GM18502 (cell line): ENCODE results near the gene ERICH6B.

Experiments
- ATAC-seq: cut with Tn5 transposase; IDR thresholded peaks from one replicate; pipeline ENCODE4 v1.9.1; 2021; ENCODE audit warnings: mild to moderate bottlenecking; ENCODE audit not compliant: unreplicated experiment, poor library complexity

The ERICH6B gene

DNA sequence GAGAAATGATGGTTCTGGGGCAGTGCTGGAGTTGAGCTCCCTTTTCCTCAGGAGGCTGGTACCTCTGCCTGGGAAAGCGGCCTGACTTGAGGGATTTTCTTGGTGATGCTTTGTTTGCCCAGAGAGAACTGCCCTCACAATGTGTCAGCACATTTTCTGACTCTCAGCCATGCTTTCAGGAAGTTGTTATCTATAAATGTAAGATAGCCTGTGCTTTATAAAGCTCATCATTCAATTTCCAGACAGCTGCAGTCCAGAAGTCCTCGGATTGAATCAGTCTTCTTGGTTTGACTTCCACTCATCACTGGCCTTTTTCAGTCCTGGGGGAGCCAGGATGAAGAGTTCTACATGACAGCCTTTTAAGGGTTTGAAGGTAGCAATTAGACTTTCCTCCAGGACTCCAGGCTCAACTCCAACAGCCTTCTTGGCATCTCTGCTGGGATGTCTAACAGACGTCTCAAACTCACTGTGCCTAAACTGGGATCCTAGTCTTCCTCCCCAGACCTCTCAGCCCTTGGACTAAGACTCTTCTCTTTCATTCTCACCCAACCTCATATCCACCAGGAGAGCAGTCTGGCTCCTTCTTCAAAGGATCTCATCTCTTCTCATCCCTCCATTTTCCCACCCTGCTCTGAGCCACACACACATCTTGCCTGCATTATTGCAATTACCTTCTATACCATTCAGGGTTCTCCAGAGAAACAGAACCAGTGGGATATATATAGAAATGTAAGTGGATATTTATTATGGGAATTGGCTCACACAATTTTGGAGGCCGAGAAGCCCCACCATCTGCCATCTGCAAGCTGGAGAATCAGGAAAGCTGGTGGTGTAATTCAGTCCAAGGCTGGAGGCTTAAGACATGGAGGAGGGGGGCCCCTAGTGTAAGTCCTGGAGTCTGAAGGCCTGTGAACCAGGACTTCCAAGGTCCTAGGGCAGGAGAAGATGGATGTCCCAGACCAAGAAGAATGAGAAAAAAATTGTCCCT, 13.1 kb downstream of the ERICH6B start:
- no peak for ATAC-seq

DNA sequence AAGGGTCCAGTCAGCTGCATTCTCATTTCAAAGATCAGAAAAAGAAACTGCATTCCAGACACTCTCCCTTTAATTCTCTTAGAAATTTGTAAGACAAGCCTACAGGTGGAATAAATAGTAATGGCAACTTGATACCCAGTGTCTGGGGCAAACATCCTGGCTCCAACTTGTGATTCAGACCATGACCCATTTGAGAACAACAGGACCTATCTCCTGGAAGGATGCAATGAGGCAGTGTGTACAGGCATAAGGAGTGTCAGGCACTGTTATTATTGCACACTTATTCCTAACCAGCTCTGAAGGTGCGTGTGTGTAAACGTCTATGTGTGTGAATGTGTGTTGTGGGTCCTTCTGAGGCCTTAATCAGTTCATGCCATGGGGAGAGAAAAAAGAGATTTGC, 13.9 kb downstream of the ERICH6B start:
- no peak for ATAC-seq

DNA sequence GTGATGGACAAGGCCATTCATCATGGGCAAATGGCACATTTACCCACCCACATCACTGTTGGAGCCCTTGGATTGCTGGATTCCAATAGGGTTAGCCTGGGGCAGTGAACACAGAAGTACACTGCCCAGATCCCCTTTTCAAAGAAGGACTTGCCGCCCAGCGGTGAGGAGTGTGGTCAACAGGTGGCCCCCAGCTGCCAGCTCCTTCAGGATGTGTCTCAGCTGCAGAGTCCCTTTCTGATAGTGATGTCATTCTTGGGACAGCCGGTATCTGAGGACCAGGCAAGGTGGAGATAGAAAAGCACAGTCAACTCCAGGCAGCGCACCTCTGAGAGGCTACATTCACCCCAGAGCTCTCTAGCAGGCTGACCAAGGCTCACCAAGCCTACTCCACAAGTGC, 16.9 kb downstream of the ERICH6B start:
- no peak for ATAC-seq

DNA sequence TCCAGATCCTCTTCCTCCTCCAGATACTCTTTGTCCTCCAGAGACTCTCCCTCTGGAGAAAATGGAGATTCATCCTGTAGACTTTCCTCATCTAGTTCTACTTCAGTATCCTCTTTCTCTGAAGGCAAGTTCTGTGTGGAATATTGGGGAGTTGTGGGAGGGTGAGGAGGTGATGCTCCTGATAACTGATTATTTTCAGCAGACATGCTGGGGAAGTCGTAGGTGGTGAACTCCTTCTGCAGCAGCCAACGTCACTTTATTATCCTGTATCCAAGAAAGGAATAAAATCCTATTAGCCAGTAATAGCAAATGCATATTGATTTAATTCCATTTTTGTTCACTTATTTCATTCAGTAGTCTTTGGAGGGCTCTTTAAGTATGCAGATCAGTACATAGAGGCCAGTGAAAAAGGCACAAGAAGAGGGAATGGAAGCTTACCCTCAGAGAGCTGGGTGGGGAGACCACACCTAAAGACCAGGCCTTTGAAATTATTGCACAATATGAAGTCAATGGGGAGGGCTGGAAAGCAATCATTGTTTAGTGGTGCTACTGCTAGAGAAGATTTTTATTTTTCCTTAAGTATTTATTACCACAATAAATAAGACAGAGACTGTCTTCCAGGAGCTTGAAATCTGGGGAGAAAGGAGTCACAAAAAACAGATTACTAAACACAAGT, 18.6 kb downstream of the ERICH6B start:
- ATAC-seq: no peak

DNA sequence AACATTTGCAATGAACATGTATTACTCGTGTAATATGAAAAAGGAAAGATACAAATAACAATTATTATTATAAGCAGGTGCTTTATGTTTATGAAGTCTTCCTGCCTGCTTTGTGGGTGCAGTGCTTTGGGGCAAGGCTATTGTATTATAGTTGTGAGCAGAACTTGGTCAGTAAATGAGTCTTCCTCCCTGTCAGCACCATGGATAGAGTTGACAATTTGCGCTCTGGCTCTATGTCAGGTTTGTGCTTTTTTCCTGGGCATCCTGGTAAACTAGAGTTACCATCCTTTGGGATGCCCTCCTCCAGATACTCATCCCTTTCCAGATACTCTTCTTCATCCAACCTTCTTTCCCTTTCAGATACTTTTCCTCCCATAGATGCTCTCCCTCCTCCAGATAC, 19.6 kb downstream of the ERICH6B start:
- no peak for ATAC-seq

DNA sequence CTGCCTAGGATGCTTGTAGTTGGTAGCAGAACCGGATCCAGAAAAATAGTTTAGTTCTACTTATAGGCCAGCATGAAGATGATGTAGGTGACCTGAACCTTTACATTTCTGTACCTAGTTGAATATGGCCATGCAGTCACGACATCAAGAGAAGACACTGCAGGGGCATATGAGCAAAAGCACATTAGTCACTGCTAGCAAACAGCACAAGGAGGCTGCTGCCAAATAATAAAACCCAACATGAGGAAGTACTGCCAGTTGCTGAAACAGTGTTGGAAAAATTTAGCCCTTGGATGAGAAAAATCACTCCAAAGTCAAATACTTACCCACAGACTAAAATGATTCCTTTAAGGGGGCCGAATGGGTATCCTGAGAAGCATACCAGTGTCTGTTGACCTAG, 20.8 kb downstream of the ERICH6B start:
- no peak for ATAC-seq

DNA sequence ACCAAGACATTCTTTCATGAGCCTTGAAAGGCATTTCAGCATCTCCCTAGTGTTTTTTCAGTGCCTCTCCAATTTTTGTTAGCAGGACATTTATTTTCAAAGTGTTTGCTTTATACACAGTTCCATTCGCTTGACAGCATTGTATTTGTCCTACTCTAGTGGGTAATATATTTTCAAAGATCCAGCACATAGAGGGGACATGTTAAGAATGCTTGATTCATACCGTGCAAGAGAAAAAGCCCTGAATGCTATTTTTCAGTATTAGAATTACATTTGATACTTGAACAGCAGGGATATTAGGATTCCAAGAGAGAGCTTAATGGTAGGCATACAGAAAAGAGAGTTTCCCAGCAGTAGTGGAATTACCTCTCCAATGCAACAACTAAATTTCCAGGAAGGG, 21.3 kb downstream of the ERICH6B start:
- ATAC-seq: no peak

DNA sequence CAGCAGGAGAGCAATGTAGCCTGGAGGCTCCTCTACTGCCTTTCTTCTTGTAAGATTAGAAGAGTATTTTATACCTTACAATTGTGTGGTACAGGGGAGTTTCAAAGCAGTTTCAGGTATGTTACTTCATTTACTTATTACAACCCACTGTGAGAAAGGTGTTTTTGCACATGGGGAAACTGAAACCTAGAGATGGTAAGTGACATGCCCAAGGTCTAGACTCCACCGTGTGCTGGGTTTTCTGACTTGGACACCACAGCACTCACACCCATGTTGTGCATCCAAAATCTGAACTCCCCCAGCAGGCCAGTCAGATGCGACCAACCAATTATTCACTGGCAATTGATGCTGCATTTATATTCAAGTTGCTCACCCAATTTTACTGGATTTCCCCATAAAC, 22.8 kb downstream of the ERICH6B start:
- ATAC-seq: peak; percentile 58

DNA sequence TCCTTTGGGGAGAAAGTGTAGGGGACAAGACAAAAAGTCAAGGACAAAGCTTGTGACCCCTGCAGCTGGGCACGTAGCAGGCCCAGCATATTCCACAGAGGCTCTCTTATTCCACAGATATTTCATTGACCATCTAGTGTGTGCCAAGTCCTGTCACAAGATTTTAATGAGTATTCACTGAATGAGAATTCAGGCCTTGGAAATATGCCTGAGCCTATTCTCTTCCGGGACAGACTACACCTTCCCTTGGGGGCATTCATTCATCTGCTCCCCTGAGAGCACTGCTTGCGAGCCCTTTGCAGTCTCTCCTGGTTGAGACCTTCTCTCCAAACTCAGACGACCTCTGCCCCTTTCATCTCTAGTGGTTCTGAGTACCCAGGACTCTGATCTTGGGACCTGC, 25.5 kb downstream of the ERICH6B start:
- ATAC-seq: no peak

DNA sequence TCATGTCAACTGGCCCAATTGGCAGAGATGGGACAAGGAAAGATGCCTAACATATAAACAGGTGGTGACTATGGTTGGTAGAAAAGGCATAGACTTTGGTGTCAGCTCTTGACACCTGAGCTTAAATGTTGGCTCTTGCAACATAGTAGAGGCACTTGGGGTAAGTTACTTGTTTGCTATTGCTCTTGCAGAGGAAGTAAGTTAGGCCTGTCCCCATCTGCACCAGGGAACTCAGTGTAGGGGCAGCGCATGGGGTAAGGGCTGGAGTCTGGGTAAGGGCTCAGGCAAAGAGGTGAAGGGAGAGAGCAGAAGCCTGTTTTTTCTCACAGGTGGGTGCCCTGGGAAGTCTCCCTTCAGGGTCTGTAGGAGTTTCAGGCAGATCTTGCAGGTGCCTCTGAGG, 27.6 kb downstream of the ERICH6B start:
- ATAC-seq: no peak

DNA sequence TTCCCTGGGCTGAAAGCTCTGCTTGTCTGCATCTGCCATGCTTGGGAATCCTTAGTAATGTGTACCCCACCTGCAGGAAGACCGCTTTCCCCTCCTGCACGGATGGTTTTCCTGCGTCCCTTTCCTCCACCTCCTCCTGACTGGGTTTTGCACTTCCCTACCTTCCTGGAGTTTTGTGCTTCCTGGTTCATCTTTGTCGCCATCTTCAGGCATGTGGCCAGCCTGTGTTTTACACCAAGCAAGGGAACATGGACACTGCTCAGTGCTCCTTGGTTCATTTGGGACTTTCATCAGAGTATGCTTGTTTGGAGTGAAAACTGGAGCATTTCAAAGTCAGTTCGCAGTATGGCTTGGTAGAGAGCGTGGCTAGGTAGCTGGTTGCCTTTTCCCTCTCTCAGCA, 30.7 kb downstream of the ERICH6B start:
- no peak for ATAC-seq

DNA sequence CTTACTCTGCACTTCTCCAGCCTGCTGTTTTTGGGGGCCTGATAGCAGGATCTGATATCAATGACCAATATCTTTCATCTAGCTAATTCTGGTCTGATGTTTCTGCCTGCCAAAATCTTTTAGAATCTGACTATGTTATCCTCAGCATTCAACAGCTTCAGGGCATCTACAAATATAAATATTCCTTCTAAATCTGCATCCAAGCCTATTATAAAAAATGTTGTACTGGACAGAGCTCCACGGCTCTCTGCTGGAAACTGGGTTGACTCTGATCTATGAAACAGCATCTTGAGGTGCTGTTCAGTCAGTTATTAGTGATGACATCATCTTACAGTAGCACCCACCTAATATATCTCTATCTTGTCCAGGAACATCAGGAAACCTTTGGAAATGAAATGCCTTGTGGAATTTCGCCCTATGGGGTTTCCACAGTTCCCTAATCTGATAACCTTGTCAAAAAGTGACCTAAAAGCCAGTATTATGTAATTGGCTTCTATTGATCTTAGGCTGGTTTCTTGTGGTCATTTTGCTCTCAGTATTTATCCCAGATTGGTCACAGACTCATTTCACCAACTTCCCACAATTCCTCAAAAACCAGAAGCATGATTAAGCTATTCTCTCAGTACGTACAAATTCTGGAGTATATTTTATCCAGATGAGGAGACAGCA, 33.0 kb downstream of the ERICH6B start:
- no peak for ATAC-seq

DNA sequence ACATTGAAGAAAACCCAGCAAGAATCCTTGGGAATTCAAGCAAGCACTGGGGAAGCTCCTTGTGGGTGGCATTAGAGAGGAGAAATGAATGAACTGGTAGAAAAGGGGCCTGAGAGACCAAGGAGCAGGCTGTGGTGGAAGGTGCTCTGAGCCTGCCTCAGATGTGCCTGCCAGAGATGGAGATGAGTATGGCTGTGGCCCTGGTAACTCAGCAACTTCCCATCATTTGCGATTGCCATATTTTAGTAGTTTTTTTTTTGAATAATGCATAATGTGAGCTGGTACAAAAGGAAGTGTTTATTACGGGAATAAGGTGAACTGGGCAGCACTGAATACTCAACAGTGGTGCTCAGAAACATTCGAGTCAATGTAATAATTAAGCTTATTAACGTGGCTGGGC, 39.1 kb downstream of the ERICH6B start:
- ATAC-seq: no peak

DNA sequence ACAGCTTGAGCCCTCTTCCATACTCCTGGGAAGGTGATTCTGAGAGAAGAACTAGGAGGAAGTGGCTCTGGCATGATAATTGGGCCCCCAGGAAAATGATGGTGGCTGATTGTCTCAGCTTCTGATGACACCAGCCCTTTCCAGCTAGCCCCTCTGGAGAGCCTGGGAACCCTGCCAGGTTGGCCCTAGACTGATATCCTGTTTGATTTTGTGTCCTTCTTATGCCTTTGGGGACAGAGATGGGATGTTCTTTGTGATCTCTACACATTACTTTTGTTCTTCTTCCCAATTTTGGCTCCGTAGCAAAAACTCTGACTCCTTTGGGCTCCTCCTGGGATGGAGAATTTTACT, 39.7 kb downstream of the ERICH6B start:
- no peak for ATAC-seq

DNA sequence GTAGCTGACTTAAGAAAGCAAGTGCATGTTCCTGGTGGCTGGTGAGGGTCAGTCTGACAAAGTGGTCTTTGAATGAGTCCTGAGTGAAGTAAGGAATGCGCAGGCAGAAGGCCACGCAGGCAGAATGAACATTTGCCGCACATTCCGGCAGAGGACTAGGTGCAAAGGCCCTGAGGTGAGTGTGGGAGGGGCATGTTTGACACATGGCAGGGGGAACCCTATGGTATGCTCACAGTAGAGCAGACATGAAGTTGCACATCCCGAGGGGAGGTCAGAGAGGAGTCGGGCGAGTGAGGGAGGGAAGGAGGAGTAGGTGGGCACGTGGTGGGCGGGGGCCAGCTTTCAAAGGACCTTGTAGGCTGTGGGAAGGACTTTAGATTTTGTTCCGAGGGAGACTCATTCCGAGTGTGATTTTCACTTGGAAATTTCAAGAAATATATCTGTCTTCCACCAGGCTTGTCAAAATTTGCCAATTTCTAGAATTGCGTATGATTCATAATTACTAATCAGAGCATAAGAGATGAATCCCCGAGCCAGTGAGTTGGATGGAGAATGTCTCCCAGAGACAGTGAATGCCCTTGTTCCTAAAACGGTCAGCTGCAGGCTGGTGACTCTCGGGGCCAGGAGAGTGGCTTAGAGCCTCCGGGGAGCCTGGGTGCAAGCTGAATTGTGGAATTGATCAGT, 40.3 kb downstream of the ERICH6B start:
- no peak for ATAC-seq

DNA sequence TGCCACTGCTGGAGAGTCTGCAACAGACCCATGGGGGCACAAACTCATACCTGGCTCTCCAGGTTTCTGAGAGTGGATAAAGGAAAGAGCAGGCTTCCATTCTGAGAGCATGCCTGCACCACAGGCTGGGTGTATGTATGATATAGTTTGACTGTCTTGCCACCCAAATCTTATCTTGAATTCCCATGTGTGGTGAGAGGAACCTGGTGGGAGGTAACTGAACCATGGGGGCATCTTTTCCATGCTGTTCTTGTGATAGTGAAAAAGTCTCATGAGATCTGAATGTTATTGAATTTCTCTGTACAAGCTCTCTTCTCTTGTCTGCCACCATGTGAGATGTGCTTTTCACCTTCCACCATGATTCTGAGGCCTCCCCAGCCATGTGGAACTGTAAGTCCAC, 50.2 kb downstream of the ERICH6B start:
- no peak for ATAC-seq

DNA sequence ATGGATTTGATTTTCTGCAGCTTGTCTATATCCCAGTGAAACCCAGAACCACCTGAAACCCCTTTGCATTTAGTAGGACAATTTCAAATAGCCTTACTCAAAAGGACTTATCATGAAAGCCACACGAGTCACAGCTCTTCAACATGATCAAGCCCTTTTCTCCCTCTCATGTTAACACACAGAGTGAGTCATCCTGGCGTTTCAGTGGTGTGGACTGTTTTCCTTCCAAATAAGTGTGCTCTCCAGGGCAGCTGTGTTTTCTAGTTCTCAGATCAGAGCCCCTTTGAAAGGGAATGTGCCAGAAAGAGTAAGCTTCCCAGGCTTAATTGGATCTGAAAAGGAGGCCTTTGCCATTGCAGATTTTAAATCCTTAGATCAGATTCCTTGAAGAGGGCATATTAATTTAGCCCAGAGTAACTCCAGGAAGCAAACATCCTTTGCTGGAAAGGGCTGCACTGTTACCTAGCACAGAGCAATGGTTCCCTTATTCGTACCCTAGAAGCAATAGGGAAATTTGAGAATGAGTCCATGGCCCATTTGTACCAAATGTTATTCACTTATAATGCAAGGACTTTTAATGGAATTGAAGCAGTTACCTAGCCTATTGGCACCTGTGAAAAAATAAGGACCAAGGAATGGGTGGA, 51.3 kb downstream of the ERICH6B start:
- ATAC-seq: no peak

DNA sequence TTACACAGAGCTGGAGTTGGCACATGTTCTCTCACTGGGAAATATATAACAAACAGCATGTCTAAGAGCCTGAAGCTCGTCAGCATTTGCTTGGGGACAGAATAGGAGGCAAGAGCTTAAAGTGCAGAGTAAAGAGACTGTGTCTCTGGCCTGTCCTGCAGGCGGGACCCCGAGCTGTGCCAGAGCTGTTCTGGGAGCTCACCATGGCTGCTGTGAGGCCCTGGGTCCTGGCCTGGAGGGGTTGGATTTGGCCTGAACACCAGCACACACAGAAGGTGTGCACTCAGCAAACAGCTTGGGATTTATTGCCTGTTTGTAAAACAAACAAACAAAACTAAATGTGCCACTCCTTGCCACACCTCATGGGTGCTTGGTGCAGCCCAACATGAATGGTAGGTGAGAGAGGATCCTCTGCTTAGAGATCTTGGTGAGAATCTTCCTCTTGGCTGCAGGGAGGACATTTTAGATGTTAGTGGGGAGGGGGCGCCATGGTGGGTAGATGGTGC, 60.9 kb downstream of the ERICH6B start:
- ATAC-seq: no peak

DNA sequence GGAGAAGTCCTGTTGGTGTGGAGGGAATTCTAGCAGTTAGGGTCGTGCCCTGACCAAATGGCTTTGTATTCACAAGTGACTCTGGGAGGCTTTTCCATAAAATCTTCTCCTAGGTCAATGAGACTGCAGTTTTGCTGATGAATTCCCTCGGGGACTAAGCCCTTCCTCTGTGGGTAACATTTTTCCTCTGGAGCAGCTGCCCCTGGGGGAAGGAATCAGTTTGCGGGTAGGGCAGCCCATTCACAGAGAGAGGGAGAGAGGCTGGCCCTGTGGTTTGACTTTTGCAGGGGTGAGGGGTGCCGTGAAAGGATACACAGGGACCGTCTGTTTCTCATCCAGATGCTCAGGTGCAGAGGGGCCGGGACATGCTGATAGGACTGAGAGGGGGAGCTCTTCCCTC, 67.3 kb downstream of the ERICH6B start:
- ATAC-seq: no peak

DNA sequence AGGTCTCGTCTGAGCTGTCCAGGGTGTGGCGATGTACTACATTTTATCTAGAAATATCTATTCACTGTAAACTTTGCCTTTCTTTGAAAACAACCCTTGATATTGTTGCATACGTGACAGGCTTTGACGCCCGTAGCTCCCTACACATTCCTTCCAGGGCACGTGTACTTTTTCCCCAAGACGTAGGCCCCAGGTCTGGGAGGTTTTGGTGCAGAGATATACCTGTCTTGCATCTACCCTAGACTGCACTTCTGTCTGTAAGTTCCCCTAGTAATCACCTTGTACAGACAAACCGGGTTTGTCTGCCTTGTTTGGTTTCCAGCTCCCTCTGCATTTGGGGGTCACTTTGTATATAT, 69.2 kb downstream of the ERICH6B start:
- ATAC-seq: no peak
